Neuronal stem cell (in vitro differentiated cells): Measurements from ENCODE around the gene ITFG2.

Experiments used
- DNase-seq: peaks from one replicate; pipeline ENCODE4 v3.0.0-alpha.2; 2013; ENCODE audit warnings: low spot score
- H2AFZ ChIP-seq: one replicate; pipeline ENCODE4 v1.6.1; 2013; ENCODE audit warnings: mild to moderate bottlenecking, low read length, inconsistent platforms
- H2AK5ac ChIP-seq: 2 replicates; pipeline ENCODE4 v1.6.1; 2013; ENCODE audit warnings: low read depth, mild to moderate bottlenecking, inconsistent platforms, low read length, moderate library complexity, mixed read lengths
- H2BK120ac ChIP-seq: 2 replicates; pipeline ENCODE4 v1.6.1; 2013; ENCODE audit warnings: low read depth, mild to moderate bottlenecking, inconsistent platforms, low read length, moderate library complexity, mixed read lengths
- H2BK12ac ChIP-seq: one replicate; pipeline ENCODE4 v1.6.1; 2013; ENCODE audit warnings: low read length, inconsistent platforms
- H2BK15ac ChIP-seq: 2 replicates; pipeline ENCODE4 v1.6.1; 2013; ENCODE audit warnings: mild to moderate bottlenecking, low read length, inconsistent platforms, mixed read lengths
- H2BK5ac ChIP-seq: one replicate; pipeline ENCODE4 v1.6.1; 2013; ENCODE audit warnings: inconsistent platforms, mild to moderate bottlenecking, low read length, moderate library complexity
- H3K14ac ChIP-seq: one replicate; pipeline ENCODE4 v1.6.1; 2013; ENCODE audit warnings: low read length, inconsistent platforms
- H3K18ac ChIP-seq: 2 replicates; pipeline ENCODE4 v1.6.1; 2013; ENCODE audit warnings: low read length, inconsistent platforms
- H3K23ac ChIP-seq: 2 replicates; pipeline ENCODE4 v1.6.1; 2013; ENCODE audit warnings: low read depth, mild to moderate bottlenecking, mixed read lengths, low read length, inconsistent platforms; ENCODE audit not compliant: poor library complexity
- H3K27ac ChIP-seq: replicated peaks from 3 replicates; pipeline ENCODE4 v1.5.1; 2013; ENCODE audit warnings: low read length, inconsistent platforms
- H3K27me3 ChIP-seq, 3 experiments: 2 replicates each; pipeline ENCODE4 v1.6.1; 2013; ENCODE audit warnings: low read length in 3 of 3, mild to moderate bottlenecking in 2 of 3, inconsistent platforms in 1 of 3, low read depth in 1 of 3, mixed read lengths in 1 of 3, moderate library complexity in 1 of 3; ENCODE audit not compliant: control insufficient read depth in 3 of 3, insufficient read depth in 3 of 3
- H3K36me3 ChIP-seq, 2 donors: replicated peaks in 1 of 2; 2 replicates each; pipeline ENCODE4 v1.6.1; 2013; ENCODE audit warnings: low read length in 2 of 2; ENCODE audit not compliant: control insufficient read depth in 2 of 2, insufficient read depth in 2 of 2
- H3K4ac ChIP-seq: 2 replicates; pipeline ENCODE4 v1.6.1; 2013; ENCODE audit warnings: inconsistent platforms, mild to moderate bottlenecking, low read length, moderate library complexity
- H3K4me1 ChIP-seq, 2 donors: 1 replicate in 1 of 2; 2 replicates in 1 of 2; pipeline ENCODE4 v1.6.1; 2013; ENCODE audit warnings: low read length in 2 of 2, low read depth in 1 of 2; ENCODE audit not compliant: control insufficient read depth in 2 of 2, insufficient read depth in 1 of 2
- H3K4me2 ChIP-seq: one replicate; pipeline ENCODE4 v1.6.1; 2013; ENCODE audit warnings: mild to moderate bottlenecking, low read length, inconsistent platforms; ENCODE audit not compliant: insufficient read depth, poor library complexity, severe bottlenecking
- H3K4me3 ChIP-seq, 2 donors: 2 replicates each; pipeline ENCODE4 v1.5.1; 2013; ENCODE audit warnings: low read length in 2 of 2, mild to moderate bottlenecking in 2 of 2, inconsistent platforms in 1 of 2, moderate library complexity in 1 of 2
- H3K79me1 ChIP-seq: one replicate; pipeline ENCODE4 v1.6.1; 2013; ENCODE audit warnings: low read depth, mild to moderate bottlenecking, inconsistent platforms, low read length, moderate library complexity
- H3K9ac ChIP-seq: one replicate; pipeline ENCODE4 v1.6.1; 2013; ENCODE audit warnings: mild to moderate bottlenecking, low read depth, low read length, inconsistent platforms; ENCODE audit not compliant: poor library complexity
- H3K9me3 ChIP-seq, 2 donors: replicated peaks in 1 of 2; 2 replicates each; pipeline versions ENCODE3 to v1.6.1; 2013; ENCODE audit warnings: low read length in 2 of 2, mild to moderate bottlenecking in 2 of 2, inconsistent platforms in 1 of 2, low read depth in 1 of 2, mixed read lengths in 1 of 2, moderate library complexity in 1 of 2; ENCODE audit not compliant: control insufficient read depth in 2 of 2, insufficient read depth in 1 of 2
- H4K8ac ChIP-seq: one replicate; pipeline ENCODE4 v1.6.1; 2013; ENCODE audit warnings: low read depth, mild to moderate bottlenecking, inconsistent platforms, low read length, moderate library complexity
- H4K91ac ChIP-seq: one replicate; pipeline ENCODE4 v1.6.1; 2013; ENCODE audit warnings: low read length, low read depth, mild to moderate bottlenecking, inconsistent platforms; ENCODE audit not compliant: poor library complexity
- WGBS, 2 donors: extraction: QIAGEN DNeasy Blood & Tissue Kit; methylation state at CpG; one replicate each; pipeline ENCODE4 v1.1.7; 2013; ENCODE audit warnings: missing lambda C conversion rate in 2 of 2, mixed read lengths in 1 of 2; ENCODE audit not compliant: insufficient read length in 2 of 2, insufficient replicate concordance in 1 of 2; ENCODE audit errors: extremely low coverage in 2 of 2; 5-methylcytosine and 5-hydroxymethylcytosine counted together

ITFG2 gene

GRCh38 chr12:2800046-2800570 lies 12.4 kb upstream of the ITFG2 start:
- WGBS, 2 donors: no CpG with 5 or more reads among the region's 3 CpGs
- Histone ChIP-seq H3K9ac (no peak overlapping the region), H2BK12ac (no peak overlapping the region), H4K91ac (no peak overlapping the region), H4K8ac (no peak overlapping the region), H2BK120ac (no peak overlapping the region), H2AK5ac (no peak overlapping the region), H3K36me3 (peaks cover 64 to 88% of the 10 kb centered on the region in 2 donors), H3K4me1 (peaks cover 5 to 6% of the 10 kb centered on the region in 2 donors), H2AFZ (no peak overlapping the region), H3K9me3 (no peaks in the 10 kb centered on the region), H2BK15ac (no peak overlapping the region), H3K27me3 (no peaks in the 10 kb centered on the region), H3K4ac (no peak overlapping the region), H3K18ac (no peak overlapping the region), H3K23ac (no peak overlapping the region), H3K14ac (no peak overlapping the region), H3K4me2 (no peak overlapping the region), H3K27ac (no peak overlapping the region), H2BK5ac (no peak overlapping the region), H3K79me1 (peaks cover 2% of the 10 kb centered on the region), H3K4me3 (no peak overlapping the region)
- DNase-seq: no peak

- Histone ChIP-seq H3K4me3 (no peak overlapping the region), H4K91ac (no peak overlapping the region), H3K4me1 (peaks cover 1 to 3% of the 10 kb centered on the region in 2 donors), H2BK15ac (no peak overlapping the region), H3K14ac (no peak overlapping the region), H3K4me2 (no peak overlapping the region), H2AFZ (no peak overlapping the region), H3K4ac (no peak overlapping the region), H2BK12ac (no peak overlapping the region), H3K18ac (no peak overlapping the region), H3K9ac (no peak overlapping the region), H3K23ac (no peak overlapping the region), H3K36me3 (peaks cover 67 to 96% of the 10 kb centered on the region in 2 donors), H3K27me3 (no peaks in the 10 kb centered on the region), H2BK5ac (no peak overlapping the region), H3K27ac (no peak overlapping the region), H4K8ac (no peak overlapping the region), H3K9me3 (no peaks in the 10 kb centered on the region), H2AK5ac (no peak overlapping the region), H3K79me1 (peaks cover 2% of the 10 kb centered on the region), H2BK120ac (no peak overlapping the region)
- WGBS, 2 donors: no CpG with 5 or more reads among the region's 16 CpGs
- no peak for DNase-seq
Observed at GRCh38 chr12:2801044-2801783, 11.3 kb upstream of the ITFG2 start.

GRCh38 chr12:2803635-2804392 lies 8.7 kb upstream of the ITFG2 start:
- Histone ChIP-seq H3K4me1 (no peaks in the 10 kb centered on the region), H2AFZ (no peak overlapping the region), H3K27me3 (no peaks in the 10 kb centered on the region), H3K18ac (no peak overlapping the region), H3K9me3 (no peaks in the 10 kb centered on the region), H4K8ac (no peak overlapping the region), H3K79me1 (peaks cover 2% of the 10 kb centered on the region), H3K23ac (no peak overlapping the region), H2BK15ac (no peak overlapping the region), H3K14ac (no peak overlapping the region), H2BK5ac (no peak overlapping the region), H2BK120ac (no peak overlapping the region), H3K4me3 (no peak overlapping the region), H2AK5ac (no peak overlapping the region), H3K4ac (no peak overlapping the region), H3K9ac (no peak overlapping the region), H4K91ac (no peak overlapping the region), H3K36me3 (peaks cover 49 to 70% of the 10 kb centered on the region in 2 donors), H3K4me2 (no peak overlapping the region), H3K27ac (no peak overlapping the region), H2BK12ac (no peak overlapping the region)
- no CpG with 5 or more reads among the region's 7 CpGs for WGBS, 2 donors
- DNase-seq: no peak
